Measurements from ENCODE around the gene TBC1D16. TPM values are rescaled to one million over a fixed set of nuclear protein-coding genes. Genes with fewer than 3 reads are reported as not detected.
"Not testable (repeated sequence)": the region's sequence is repeated elsewhere in the genome, so short reads cannot be mapped to it uniquely, and the experiment has no call there.

Gene TBC1D16
- total RNA-seq, 1 donor from 2014 or later, result 55.6 TPM

DNA sequence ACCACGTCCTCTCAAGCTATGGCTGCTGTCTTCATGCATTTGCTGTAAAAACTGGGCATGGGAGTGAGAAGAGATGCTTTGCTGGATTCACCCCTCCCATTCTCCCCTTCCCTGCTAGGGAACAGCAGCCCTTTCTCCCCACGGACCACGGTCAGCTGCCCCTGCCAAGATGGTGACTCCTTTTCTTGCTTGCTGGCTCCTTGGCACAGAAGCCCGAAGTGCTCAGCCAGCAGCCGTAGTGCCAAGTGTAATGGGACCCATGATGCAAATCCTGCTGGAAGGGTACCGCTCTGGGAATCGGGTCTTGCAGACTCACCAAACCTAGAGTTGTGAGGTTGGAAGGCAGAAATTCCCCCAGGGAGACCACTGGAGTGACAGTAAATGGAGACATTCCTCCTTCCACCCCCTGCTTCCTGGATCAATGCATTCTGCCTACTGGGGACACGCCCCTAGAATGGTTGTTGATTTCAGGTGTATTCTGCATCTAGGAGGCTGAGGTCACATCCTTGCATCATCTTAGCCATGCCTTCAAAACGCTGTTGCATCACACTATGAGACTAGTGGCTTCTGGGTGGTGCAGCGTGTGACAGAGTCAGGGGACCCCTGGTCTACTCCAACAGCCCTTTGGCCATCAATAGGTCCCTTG, 133.4 kb downstream of the TBC1D16 start:
- Histone ChIP-seq H3K4me1 (no peaks in the 10 kb centered on the region), H3K4me3 (no peak overlapping the region), H3K9me3 (peaks cover 0 to 4% of the 10 kb centered on the region in 2 donors), H3K27ac (no peak overlapping the region), H3K36me3 (no peaks in the 10 kb centered on the region), H3K27me3 (no peaks in the 10 kb centered on the region)
- intact Hi-C loops (cut with DNase I), result no loop called here
- TF ChIP-seq, protein P1, sequence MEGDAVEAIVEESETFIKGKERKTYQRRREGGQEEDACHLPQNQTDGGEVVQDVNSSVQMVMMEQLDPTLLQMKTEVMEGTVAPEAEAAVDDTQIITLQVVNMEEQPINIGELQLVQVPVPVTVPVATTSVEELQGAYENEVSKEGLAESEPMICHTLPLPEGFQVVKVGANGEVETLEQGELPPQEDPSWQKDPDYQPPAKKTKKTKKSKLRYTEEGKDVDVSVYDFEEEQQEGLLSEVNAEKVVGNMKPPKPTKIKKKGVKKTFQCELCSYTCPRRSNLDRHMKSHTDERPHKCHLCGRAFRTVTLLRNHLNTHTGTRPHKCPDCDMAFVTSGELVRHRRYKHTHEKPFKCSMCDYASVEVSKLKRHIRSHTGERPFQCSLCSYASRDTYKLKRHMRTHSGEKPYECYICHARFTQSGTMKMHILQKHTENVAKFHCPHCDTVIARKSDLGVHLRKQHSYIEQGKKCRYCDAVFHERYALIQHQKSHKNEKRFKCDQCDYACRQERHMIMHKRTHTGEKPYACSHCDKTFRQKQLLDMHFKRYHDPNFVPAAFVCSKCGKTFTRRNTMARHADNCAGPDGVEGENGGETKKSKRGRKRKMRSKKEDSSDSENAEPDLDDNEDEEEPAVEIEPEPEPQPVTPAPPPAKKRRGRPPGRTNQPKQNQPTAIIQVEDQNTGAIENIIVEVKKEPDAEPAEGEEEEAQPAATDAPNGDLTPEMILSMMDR (IDR thresholded peaks at IDR 0.05), result no peak
- no peak for DNase-seq (ENCODE audit: low spot score in 2 of 2)

DNA sequence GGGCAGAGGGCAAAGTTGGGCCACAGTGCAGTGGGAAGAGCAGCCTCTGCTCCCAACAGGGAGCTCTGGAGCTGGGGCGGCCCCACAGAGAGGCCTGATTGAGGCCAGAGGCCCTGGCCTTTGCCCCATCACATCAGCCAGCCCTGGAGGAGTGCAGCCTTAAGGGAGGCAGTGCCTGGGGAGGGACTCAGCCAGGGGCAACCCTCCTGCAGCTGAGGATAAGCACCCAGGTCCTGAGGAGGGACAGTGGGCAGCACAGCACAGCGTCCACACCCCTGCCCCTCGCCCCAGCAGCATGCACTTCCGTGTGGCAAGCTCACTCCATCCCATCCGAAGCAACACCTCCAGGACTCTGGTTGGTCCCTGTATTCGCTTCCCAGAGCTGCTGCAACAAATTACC, 134.5 kb downstream of the TBC1D16 start:
- H3K4me1 ChIP-seq, result no peaks in the 10 kb centered on the region
- no peak overlapping the region for H3K27ac ChIP-seq
- no peak overlapping the region for H3K4me3 ChIP-seq
- no peaks in the 10 kb centered on the region for H3K36me3 ChIP-seq
- intact Hi-C loops (cut with DNase I), result no loop called here
- TF ChIP-seq, protein P1 (IDR thresholded peaks at IDR 0.05), result no peak
- no peaks in the 10 kb centered on the region for H3K27me3 ChIP-seq
- peaks cover 0 to 4% of the 10 kb centered on the region in 2 donors for H3K9me3 ChIP-seq
- DNase-seq (ENCODE audit: low spot score in 2 of 2), result no peak

DNA sequence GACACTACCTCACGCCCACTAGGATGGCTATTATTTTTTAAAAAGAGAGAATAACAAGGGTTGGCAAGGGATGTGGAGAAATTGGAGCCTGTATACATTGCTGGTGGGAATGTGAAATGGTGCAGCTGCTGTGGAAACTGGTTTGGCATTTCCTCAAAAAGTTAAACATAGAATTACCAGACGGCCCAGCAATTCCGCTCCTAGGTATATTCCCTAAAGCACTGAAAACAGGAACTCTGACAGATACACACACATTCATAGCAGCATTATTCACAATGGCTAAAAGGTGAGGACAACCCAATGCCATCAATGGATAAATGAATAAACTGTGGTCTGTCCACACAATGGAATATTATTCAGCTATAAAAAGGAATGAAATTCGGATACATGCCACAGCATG, 136.1 kb downstream of the TBC1D16 start:
- H3K36me3 ChIP-seq, result no peaks in the 10 kb centered on the region
- peaks cover 0 to 4% of the 10 kb centered on the region in 2 donors for H3K9me3 ChIP-seq
- TF ChIP-seq, protein P1 (IDR thresholded peaks at IDR 0.05), result no peak
- no peak overlapping the region for H3K4me3 ChIP-seq
- no peaks in the 10 kb centered on the region for H3K4me1 ChIP-seq
- H3K27me3 ChIP-seq, result no peaks in the 10 kb centered on the region
- intact Hi-C loops (cut with DNase I), result no loop called here
- no peak for DNase-seq (ENCODE audit: low spot score in 2 of 2)
- no peak overlapping the region for H3K27ac ChIP-seq

DNA sequence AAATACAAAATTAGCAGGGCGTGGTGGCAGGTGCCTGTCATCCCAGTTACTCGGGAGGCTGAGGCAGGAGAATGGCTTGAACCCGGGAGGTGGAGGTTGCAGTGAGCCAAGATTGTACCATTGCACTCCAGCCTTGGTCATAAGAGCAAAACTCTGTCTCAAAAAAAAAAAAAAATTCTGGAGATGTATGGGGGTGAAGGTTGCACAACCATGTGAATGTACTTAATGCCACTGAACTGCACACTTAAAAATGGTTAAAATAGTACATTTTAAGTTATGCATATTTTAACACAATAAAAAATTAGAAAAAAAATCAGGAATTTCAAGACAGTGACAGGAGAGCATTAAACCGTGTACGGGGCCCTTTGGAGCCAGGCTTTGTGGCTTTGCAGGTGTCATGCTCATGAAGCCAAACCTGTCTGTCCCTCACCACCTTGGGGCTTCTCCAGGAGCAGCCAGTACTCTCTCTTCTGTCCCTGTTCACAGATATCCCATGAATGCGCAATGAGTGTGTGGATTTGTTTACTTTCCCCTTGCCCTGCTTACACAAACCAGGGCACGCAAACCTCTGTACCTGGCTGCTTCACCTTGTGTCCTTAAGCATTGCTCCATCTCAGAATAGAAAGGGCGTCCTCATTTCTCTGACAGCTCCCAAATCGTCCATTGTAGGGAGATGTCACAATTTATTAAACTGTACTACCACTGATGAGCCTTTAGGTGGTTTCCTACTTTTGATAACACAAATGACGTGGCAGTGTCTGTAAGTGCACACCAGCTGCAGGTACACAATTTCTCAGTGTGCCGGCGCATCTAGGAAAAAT, 138.2 kb downstream of the TBC1D16 start:
- TF ChIP-seq, protein P1 (IDR thresholded peaks at IDR 0.05), result no peak
- Histone ChIP-seq H3K27ac (no peak overlapping the region), H3K4me3 (no peak overlapping the region), H3K4me1 (no peaks in the 10 kb centered on the region), H3K27me3 (no peaks in the 10 kb centered on the region), H3K9me3 (peaks cover 0 to 4% of the 10 kb centered on the region in 2 donors), H3K36me3 (no peaks in the 10 kb centered on the region)
- no peak for DNase-seq (ENCODE audit: low spot score in 2 of 2)
- intact Hi-C loops (cut with DNase I), result no loop called here

DNA sequence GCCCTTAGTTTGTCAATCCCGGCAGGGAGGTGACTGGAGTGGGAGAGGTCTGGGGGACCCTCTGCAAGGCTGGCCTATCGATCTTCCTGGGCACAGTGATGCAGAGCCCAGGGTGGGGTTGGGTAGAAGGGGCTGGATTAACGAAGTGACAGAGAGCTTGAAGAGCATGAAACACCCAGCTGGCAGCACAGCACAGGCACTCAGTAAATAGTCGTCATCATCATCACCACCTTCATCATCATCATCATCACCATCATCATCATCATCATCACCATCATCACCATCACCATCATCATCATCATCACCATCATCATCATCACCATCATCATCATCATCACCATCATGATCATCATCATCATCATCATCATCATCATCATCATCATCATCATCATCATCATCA, 142.2 kb downstream of the TBC1D16 start:
- H3K27me3 ChIP-seq; H3K9me3 ChIP-seq; H3K36me3 ChIP-seq; DNase-seq (ENCODE audit: low spot score in 2 of 2); H3K4me1 ChIP-seq; H3K4me3 ChIP-seq; intact Hi-C loops (cut with DNase I); H3K27ac ChIP-seq: not testable (repeated sequence)
